Right cardiac atrium (tissue), 5 donors: Measurements from ENCODE around the gene CRYL1. TPM values are rescaled to one million over a fixed set of nuclear protein-coding genes. Genes with fewer than 3 reads are reported as not detected.

Experiments
- ATAC-seq, 2 donors: fragments of 200-7000 bp; cut with Tn5 transposase; one replicate each; pipeline versions ENCODE4 v1.8.0 to v1.9.1; 2020; ENCODE audit warnings: moderate library complexity in 2 of 2, mild to moderate bottlenecking in 1 of 2
- DNase-seq, 3 donors: peaks; one replicate each; pipeline ENCODE4 v3.0.0-alpha.2; 2020
- H3K27ac ChIP-seq: one replicate; pipeline ENCODE4 v1.5.1; 2013; ENCODE audit warnings: mild to moderate bottlenecking, low read length, control low read depth, moderate library complexity
- H3K27me3 ChIP-seq: one replicate; pipeline ENCODE4 v1.6.1; 2013; ENCODE audit not compliant: control insufficient read depth, insufficient read depth
- H3K4me1 ChIP-seq: one replicate; pipeline ENCODE4 v1.6.1; 2013; ENCODE audit warnings: low read length; ENCODE audit not compliant: control insufficient read depth, insufficient read depth
- H3K4me3 ChIP-seq: one replicate; pipeline ENCODE4 v1.5.1; 2013; ENCODE audit warnings: low read length, control low read depth
- H3K9me3 ChIP-seq: one replicate; pipeline ENCODE4 v1.6.1; 2013; ENCODE audit warnings: low read length; ENCODE audit not compliant: control insufficient read depth
- WGBS: extraction: QIAGEN DNeasy Blood & Tissue Kit; methylation state at CpG from one replicate; pipeline ENCODE4 v1.1.7; 2013; 5-methylcytosine and 5-hydroxymethylcytosine counted together
- intact Hi-C, 4 donors: fragments of 100-400 bp; cut with DNase I; formaldehyde crosslinking; loops; one replicate each; pipeline versions ENCODE4 v1.11.0 to v1.14.0; 2022 to 2023
- polyA plus RNA-seq: library from polyadenylated mRNA; stranded (reverse); fragments of 200-250 nt; gene quantifications from one replicate; pipeline ENCODE4 v1.2.3, GENCODE V29; 2013
- total RNA-seq, 4 donors: library from RNA; stranded (reverse); fragmentation: NEBNext Ultra II Directional; extraction: Animal tissue kit (Norgen Biotek cat#: 25700); gene quantifications; one replicate each; pipeline ENCODE4 v1.2.1, GENCODE V29; 2021
- donor health status: healthy with polysubstance abuse.
- donor health status: DM: no; HTN: yes; CAD: no.
- donor health status: DM: no; HTN: no; CAD: no.
- donor health status: DM: no; HTN: yes; CAD: no; lungs with severe emphysema.
- donor health status: DM: yes; HTN: yes; CAD: no.

CRYL1 gene
- total and polyA plus RNA-seq, 5 donors = 29.3 to 41.8 (median 33.1) TPM

GRCh38 chr13:20363603-20364002, 162.1 kb downstream of the CRYL1 start:
- Histone ChIP-seq H3K27me3 (no peaks in the 10 kb centered on the region), H3K4me1 (no peaks in the 10 kb centered on the region), H3K9me3 (no peaks in the 10 kb centered on the region), H3K4me3 (no peak overlapping the region), H3K27ac (no peak overlapping the region)
- no peak for DNase-seq
- 59% methylated on average over 7 of the region's 7 CpGs for WGBS
- ATAC-seq = no peak
- intact Hi-C loops = no loop called here

GRCh38 chr13:20363172-20363571, 162.5 kb downstream of the CRYL1 start:
- Histone ChIP-seq H3K4me1 (no peaks in the 10 kb centered on the region), H3K27me3 (no peaks in the 10 kb centered on the region), H3K27ac (no peak overlapping the region), H3K4me3 (no peak overlapping the region), H3K9me3 (no peaks in the 10 kb centered on the region)
- WGBS = 73% methylated on average over 8 of the region's 8 CpGs
- ATAC-seq (no peak), DNase-seq (no peak)
- intact Hi-C loops = no loop called here

GRCh38 chr13:20362484-20363041, 163.1 kb downstream of the CRYL1 start:
- Histone ChIP-seq H3K4me1 (no peaks in the 10 kb centered on the region), H3K4me3 (no peak overlapping the region), H3K27me3 (no peaks in the 10 kb centered on the region), H3K9me3 (no peaks in the 10 kb centered on the region), H3K27ac (no peak overlapping the region)
- intact Hi-C loops = no loop called here
- 78% methylated on average over 17 of the region's 17 CpGs for WGBS
- DNase-seq (no peak), ATAC-seq (no peak)

- intact Hi-C loops = no loop called here
- H3K4me1 ChIP-seq = no peaks in the 10 kb centered on the region
- no peak overlapping the region for H3K4me3 ChIP-seq
- H3K27ac ChIP-seq = no peak overlapping the region
- no peak for DNase-seq
- ATAC-seq = no peak
- 77% methylated on average over 5 of the region's 5 CpGs for WGBS
- no peaks in the 10 kb centered on the region for H3K9me3 ChIP-seq
- H3K27me3 ChIP-seq = no peaks in the 10 kb centered on the region
Observed at GRCh38 chr13:20360835-20361412, 164.7 kb downstream of the CRYL1 start.

GRCh38 chr13:20360041-20360491, 165.6 kb downstream of the CRYL1 start:
- ATAC-seq (no peak), DNase-seq (no peak)
- no peak overlapping the region for H3K4me3 ChIP-seq
- H3K9me3 ChIP-seq = no peaks in the 10 kb centered on the region
- 72% methylated on average over 3 of the region's 3 CpGs for WGBS
- no peaks in the 10 kb centered on the region for H3K4me1 ChIP-seq
- H3K27ac ChIP-seq = no peak overlapping the region
- H3K27me3 ChIP-seq = no peaks in the 10 kb centered on the region
- intact Hi-C loops = no loop called here

GRCh38 chr13:20359335-20359734, 166.3 kb downstream of the CRYL1 start:
- Histone ChIP-seq H3K4me3 (no peak overlapping the region), H3K27me3 (no peaks in the 10 kb centered on the region), H3K27ac (no peak overlapping the region), H3K9me3 (no peaks in the 10 kb centered on the region), H3K4me1 (no peaks in the 10 kb centered on the region)
- DNase-seq = no peak
- intact Hi-C loops = no loop called here
- 85% methylated on average over 5 of the region's 5 CpGs for WGBS
- ATAC-seq = no peak

GRCh38 chr13:20358022-20358421, 167.6 kb downstream of the CRYL1 start:
- DNase-seq (no peak), ATAC-seq (no peak)
- Histone ChIP-seq H3K4me3 (no peak overlapping the region), H3K9me3 (no peaks in the 10 kb centered on the region), H3K27me3 (no peaks in the 10 kb centered on the region), H3K4me1 (no peaks in the 10 kb centered on the region), H3K27ac (no peak overlapping the region)
- WGBS = 84% methylated on average over 8 of the region's 8 CpGs
- intact Hi-C loops = no loop called here

GRCh38 chr13:20356444-20356843, 169.2 kb downstream of the CRYL1 start:
- no peak for ATAC-seq
- Histone ChIP-seq H3K4me1 (no peaks in the 10 kb centered on the region), H3K27me3 (no peaks in the 10 kb centered on the region), H3K27ac (no peak overlapping the region), H3K9me3 (no peaks in the 10 kb centered on the region), H3K4me3 (no peak overlapping the region)
- no peak for DNase-seq
- WGBS = 25% methylated on average over 7 of the region's 7 CpGs
- intact Hi-C loops = no loop called here

- Histone ChIP-seq H3K4me3 (no peak overlapping the region), H3K27ac (no peak overlapping the region), H3K27me3 (no peaks in the 10 kb centered on the region), H3K9me3 (no peaks in the 10 kb centered on the region), H3K4me1 (no peaks in the 10 kb centered on the region)
- 88% methylated on average over 3 of the region's 3 CpGs for WGBS
- no peak for ATAC-seq
- intact Hi-C loops = no loop called here
- no peak for DNase-seq
Observed at GRCh38 chr13:20354722-20355121, 170.9 kb downstream of the CRYL1 start.

GRCh38 chr13:20353973-20354372, 171.7 kb downstream of the CRYL1 start:
- Histone ChIP-seq H3K27ac (no peak overlapping the region), H3K4me3 (no peak overlapping the region), H3K4me1 (no peaks in the 10 kb centered on the region), H3K27me3 (no peaks in the 10 kb centered on the region), H3K9me3 (no peaks in the 10 kb centered on the region)
- intact Hi-C loops = no loop called here
- ATAC-seq = no peak
- DNase-seq = no peak
- WGBS = 91% methylated on average over 2 of the region's 2 CpGs
